Measurements from ENCODE around the gene MYH7.
"Not testable (repeated sequence)": the region's sequence is repeated elsewhere in the genome, so short reads cannot be mapped to it uniquely, and the experiment has no call there.

Gene MYH7

GRCh38 chr14:23409966-23410635 is 25.4 kb downstream of the MYH7 start:
- Mint-ChIP-seq H3K27me3 (peaks cover 4% of the 10 kb centered on the region), H3K4me3 (no peak overlapping the region), H3K27ac (no peak overlapping the region), H3K36me3 (ENCODE audit: low read depth) (no peaks in the 10 kb centered on the region), H3K9me3 (no peaks in the 10 kb centered on the region), H3K4me1 (ENCODE audit: low read depth) (no peaks in the 10 kb centered on the region)
- no peak for DNase-seq

- Mint-ChIP-seq H3K4me3 (no peak overlapping the region), H3K27ac (no peak overlapping the region), H3K9me3 (no peaks in the 10 kb centered on the region), H3K36me3 (ENCODE audit: low read depth) (no peaks in the 10 kb centered on the region), H3K4me1 (ENCODE audit: low read depth) (no peaks in the 10 kb centered on the region), H3K27me3 (peaks cover 7% of the 10 kb centered on the region)
- no peak for DNase-seq
Measured at GRCh38 chr14:23409475-23409874, 26.0 kb downstream of the MYH7 start.

GRCh38 chr14:23408307-23408630 is 27.2 kb downstream of the MYH7 start:
- no peaks in the 10 kb centered on the region for H3K36me3 Mint-ChIP-seq (ENCODE audit: low read depth)
- no peaks in the 10 kb centered on the region for H3K4me1 Mint-ChIP-seq (ENCODE audit: low read depth)
- no peak for DNase-seq
- H3K4me3 Mint-ChIP-seq: no peak overlapping the region
- peaks cover 7% of the 10 kb centered on the region for H3K27me3 Mint-ChIP-seq
- no peak overlapping the region for H3K27ac Mint-ChIP-seq
- H3K9me3 Mint-ChIP-seq: no peaks in the 10 kb centered on the region

- Mint-ChIP-seq H3K9me3 (no peaks in the 10 kb centered on the region), H3K4me3 (no peak within 1 kb of the TSS), H3K27ac (no peak within 1 kb of the TSS), H3K36me3 (ENCODE audit: low read depth) (no peaks in the 10 kb centered on the region), H3K27me3 (peaks cover 7% of the 10 kb centered on the region), H3K4me1 (ENCODE audit: low read depth) (no peaks in the 10 kb centered on the region)
- DNase-seq: no peak
Measured at GRCh38 chr14:23407516-23408306, 27.7 kb downstream of the MYH7 start, which contains the start of gene MYH6. Gene MYH6, minus strand, starts transcription at chr14:23408273. Its CDS starts 1,050 bp downstream, at chr14:23407223.

GRCh38 chr14:23406725-23407355 is 28.6 kb downstream of the MYH7 start:
- H3K27ac Mint-ChIP-seq: no peak overlapping the region
- peaks cover 7% of the 10 kb centered on the region for H3K27me3 Mint-ChIP-seq
- H3K4me3 Mint-ChIP-seq: no peak overlapping the region
- no peaks in the 10 kb centered on the region for H3K36me3 Mint-ChIP-seq (ENCODE audit: low read depth)
- H3K4me1 Mint-ChIP-seq (ENCODE audit: low read depth): no peaks in the 10 kb centered on the region
- no peak for DNase-seq
- H3K9me3 Mint-ChIP-seq: no peaks in the 10 kb centered on the region

GRCh38 chr14:23406244-23406643 is 29.2 kb downstream of the MYH7 start:
- Mint-ChIP-seq H3K4me1 (ENCODE audit: low read depth) (no peaks in the 10 kb centered on the region), H3K4me3 (no peak overlapping the region), H3K36me3 (ENCODE audit: low read depth) (no peaks in the 10 kb centered on the region), H3K27ac (no peak overlapping the region), H3K9me3 (no peaks in the 10 kb centered on the region), H3K27me3 (peaks cover 7% of the 10 kb centered on the region)
- DNase-seq: no peak

- DNase-seq: no peak
- Mint-ChIP-seq H3K4me1 (ENCODE audit: low read depth) (no peaks in the 10 kb centered on the region), H3K36me3 (ENCODE audit: low read depth) (no peaks in the 10 kb centered on the region), H3K9me3 (no peaks in the 10 kb centered on the region), H3K27ac (no peak overlapping the region), H3K27me3 (peaks cover 7% of the 10 kb centered on the region), H3K4me3 (no peak overlapping the region)
Measured at GRCh38 chr14:23405516-23406025, 29.9 kb downstream of the MYH7 start.

GRCh38 chr14:23405096-23405495 is 30.4 kb downstream of the MYH7 start:
- no peak for DNase-seq
- Mint-ChIP-seq H3K4me1 (ENCODE audit: low read depth) (no peaks in the 10 kb centered on the region), H3K27me3 (peaks cover 7% of the 10 kb centered on the region), H3K9me3 (no peaks in the 10 kb centered on the region), H3K4me3 (no peak overlapping the region), H3K36me3 (ENCODE audit: low read depth) (no peaks in the 10 kb centered on the region), H3K27ac (no peak overlapping the region)

- no peaks in the 10 kb centered on the region for H3K4me1 Mint-ChIP-seq (ENCODE audit: low read depth)
- H3K27ac Mint-ChIP-seq: no peak overlapping the region
- no peak overlapping the region for H3K4me3 Mint-ChIP-seq
- DNase-seq: no peak
- H3K9me3 Mint-ChIP-seq: no peaks in the 10 kb centered on the region
- H3K27me3 Mint-ChIP-seq: peaks cover 7% of the 10 kb centered on the region
- no peaks in the 10 kb centered on the region for H3K36me3 Mint-ChIP-seq (ENCODE audit: low read depth)
Measured at GRCh38 chr14:23404331-23404900, 31.0 kb downstream of the MYH7 start.

- Mint-ChIP-seq H3K27ac (no peak overlapping the region), H3K9me3 (no peaks in the 10 kb centered on the region), H3K27me3 (peaks cover 7% of the 10 kb centered on the region), H3K4me1 (ENCODE audit: low read depth) (no peaks in the 10 kb centered on the region), H3K36me3 (ENCODE audit: low read depth) (no peaks in the 10 kb centered on the region), H3K4me3 (no peak overlapping the region)
- DNase-seq: no peak
Measured at GRCh38 chr14:23403908-23404307, 31.6 kb downstream of the MYH7 start.

GRCh38 chr14:23403139-23403438 is 32.4 kb downstream of the MYH7 start:
- H3K4me3 Mint-ChIP-seq: no peak overlapping the region
- H3K27ac Mint-ChIP-seq: no peak overlapping the region
- H3K4me1 Mint-ChIP-seq (ENCODE audit: low read depth): no peaks in the 10 kb centered on the region
- peaks cover 7% of the 10 kb centered on the region for H3K27me3 Mint-ChIP-seq
- no peaks in the 10 kb centered on the region for H3K9me3 Mint-ChIP-seq
- no peaks in the 10 kb centered on the region for H3K36me3 Mint-ChIP-seq (ENCODE audit: low read depth)
- no peak for DNase-seq

- Mint-ChIP-seq H3K27me3 (peaks cover 4% of the 10 kb centered on the region), H3K36me3 (ENCODE audit: low read depth) (no peaks in the 10 kb centered on the region), H3K4me3 (no peak overlapping the region), H3K27ac (no peak overlapping the region), H3K4me1 (ENCODE audit: low read depth) (no peaks in the 10 kb centered on the region), H3K9me3 (no peaks in the 10 kb centered on the region)
- no peak for DNase-seq
Measured at GRCh38 chr14:23402296-23403138, 32.9 kb downstream of the MYH7 start.

- no peak for DNase-seq
- H3K9me3 Mint-ChIP-seq: no peaks in the 10 kb centered on the region
- no peak overlapping the region for H3K4me3 Mint-ChIP-seq
- H3K27ac Mint-ChIP-seq: no peak overlapping the region
- no peaks in the 10 kb centered on the region for H3K4me1 Mint-ChIP-seq (ENCODE audit: low read depth)
- H3K27me3 Mint-ChIP-seq: peaks cover 2% of the 10 kb centered on the region
- H3K36me3 Mint-ChIP-seq (ENCODE audit: low read depth): no peaks in the 10 kb centered on the region
Measured at GRCh38 chr14:23401291-23401690, 34.2 kb downstream of the MYH7 start.

- H3K4me3 Mint-ChIP-seq; H3K4me1 Mint-ChIP-seq (ENCODE audit: low read depth); H3K36me3 Mint-ChIP-seq (ENCODE audit: low read depth); H3K9me3 Mint-ChIP-seq; H3K27me3 Mint-ChIP-seq; DNase-seq; H3K27ac Mint-ChIP-seq: not testable (repeated sequence)
Measured at GRCh38 chr14:23400496-23401149, 34.8 kb downstream of the MYH7 start.

Data from activated T-cell treated with anti-CD3 and anti-CD28 coated beads, Interleukin-2, amount 50 U/mL, for 24 hours (primary cell).